GM21576 (cell line): ENCODE results near the gene WDR5.

Source experiments
- ATAC-seq: cut with Tn5 transposase; IDR thresholded peaks from one replicate; pipeline ENCODE4 v1.9.1; 2021; ENCODE audit warnings: mild to moderate bottlenecking, moderate library complexity; ENCODE audit not compliant: unreplicated experiment

Gene WDR5

GRCh38 chr9:134131471-134132207, 4.2 kb upstream of the WDR5 start:
- ATAC-seq = no peak

- ATAC-seq = no peak
These were observed 3.5 kb upstream of the WDR5 start for GRCh38 chr9:134132208-134132870.

GRCh38 chr9:134134949-134135342, 936 bp upstream of the WDR5 start:
- ATAC-seq = no peak

DNA sequence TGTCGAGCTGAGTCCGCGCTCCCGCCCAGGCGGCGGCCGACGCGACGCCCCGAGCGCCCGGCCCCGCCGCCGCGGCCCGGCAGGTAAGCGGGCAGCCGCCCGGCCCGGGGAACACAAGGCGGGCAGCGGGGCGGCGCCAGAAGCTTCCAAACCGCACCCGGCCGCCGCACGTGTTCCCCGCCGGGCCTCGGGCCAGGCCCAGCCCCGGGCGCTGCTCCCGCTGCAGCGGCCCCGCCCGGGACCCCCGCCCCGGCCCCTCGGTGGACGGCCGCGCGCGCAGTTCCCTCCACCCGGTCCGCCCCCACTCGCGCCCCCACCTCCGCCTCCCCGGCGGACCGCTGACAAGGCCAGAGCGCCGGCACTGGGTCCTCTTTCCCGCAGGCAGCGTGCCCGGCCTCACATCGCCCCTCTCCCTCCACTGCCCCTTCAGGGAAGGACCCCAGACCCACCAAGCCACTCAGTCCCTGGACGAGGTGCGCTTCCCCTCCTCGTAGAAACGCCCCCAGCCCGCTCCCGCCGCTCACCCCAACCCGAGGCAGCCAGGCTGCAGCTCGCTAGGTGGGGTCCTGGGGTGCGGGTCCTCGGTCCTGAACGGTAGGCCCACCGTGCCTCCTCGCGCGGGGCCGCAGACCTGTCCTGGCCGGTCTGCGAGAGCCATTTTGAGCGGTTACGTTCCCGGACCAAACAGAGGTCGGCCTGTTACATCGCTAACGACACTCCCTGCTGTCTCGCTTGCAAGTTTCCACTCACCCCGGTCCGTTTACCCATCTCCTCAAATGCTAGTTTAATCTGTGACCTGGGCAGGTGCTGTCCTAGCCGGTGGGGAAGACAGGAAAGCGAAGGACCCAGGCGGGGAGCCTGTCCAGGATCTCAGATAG, 475 bp downstream of the WDR5 start:
- ATAC-seq = peak; percentile 6

DNA sequence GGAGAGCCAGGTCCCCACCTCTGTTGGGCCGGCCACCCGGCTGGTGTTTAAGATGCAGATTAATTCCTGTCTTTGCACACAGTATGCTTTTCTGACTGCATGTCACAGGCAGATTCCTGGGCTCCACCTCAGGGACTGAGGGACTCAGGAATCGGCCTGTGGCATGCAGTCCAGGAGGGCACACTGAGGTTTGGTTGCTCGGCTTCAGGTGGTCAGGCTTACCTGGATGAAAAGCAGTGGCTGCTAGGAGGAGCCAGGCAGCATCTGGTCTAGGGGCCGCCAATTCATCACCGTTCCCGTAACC, 1.1 kb downstream of the WDR5 start:
- ATAC-seq = no peak

DNA sequence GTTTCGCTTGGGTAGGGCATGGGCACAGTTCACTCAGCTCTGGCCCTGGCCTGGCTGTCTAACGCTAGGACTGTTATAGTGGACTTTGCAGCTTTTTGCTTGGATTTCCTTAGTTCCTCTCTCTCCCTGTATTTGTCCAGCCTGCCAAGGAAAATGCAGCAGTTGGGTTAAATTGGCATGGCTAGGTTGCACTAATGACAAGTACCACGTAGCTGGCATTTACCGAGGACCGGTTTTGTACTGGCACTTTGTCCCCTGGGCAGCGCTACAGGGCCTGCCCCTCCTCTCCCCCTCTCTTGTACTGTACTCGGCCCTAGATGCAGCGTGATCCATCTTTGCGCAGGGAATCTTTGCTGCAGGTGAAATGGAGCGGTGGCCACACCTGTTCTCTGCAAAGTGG, 2.4 kb downstream of the WDR5 start:
- no peak for ATAC-seq

DNA sequence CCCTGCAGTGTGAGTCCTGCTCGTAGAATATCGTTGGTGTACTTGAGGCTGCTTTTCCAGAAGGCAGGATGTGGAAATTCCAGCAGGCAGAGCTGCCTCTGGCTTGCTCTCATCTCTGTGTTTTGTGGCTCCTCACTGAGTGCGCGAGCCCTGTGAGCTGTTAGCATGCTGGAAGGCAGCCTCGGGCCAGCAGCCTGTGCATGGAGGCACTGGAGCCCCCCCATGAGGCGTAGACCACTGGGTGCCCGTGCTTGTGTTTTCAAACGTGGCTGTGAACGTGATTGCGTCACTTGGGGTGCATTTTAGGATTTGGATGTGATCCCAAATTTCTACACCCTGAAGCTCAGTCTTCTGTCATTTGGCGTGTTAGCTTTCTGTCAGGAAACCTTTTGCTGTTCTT, 3.2 kb downstream of the WDR5 start:
- no peak for ATAC-seq

GRCh38 chr9:134141906-134142305, 6.0 kb downstream of the WDR5 start:
- ATAC-seq = no peak

DNA sequence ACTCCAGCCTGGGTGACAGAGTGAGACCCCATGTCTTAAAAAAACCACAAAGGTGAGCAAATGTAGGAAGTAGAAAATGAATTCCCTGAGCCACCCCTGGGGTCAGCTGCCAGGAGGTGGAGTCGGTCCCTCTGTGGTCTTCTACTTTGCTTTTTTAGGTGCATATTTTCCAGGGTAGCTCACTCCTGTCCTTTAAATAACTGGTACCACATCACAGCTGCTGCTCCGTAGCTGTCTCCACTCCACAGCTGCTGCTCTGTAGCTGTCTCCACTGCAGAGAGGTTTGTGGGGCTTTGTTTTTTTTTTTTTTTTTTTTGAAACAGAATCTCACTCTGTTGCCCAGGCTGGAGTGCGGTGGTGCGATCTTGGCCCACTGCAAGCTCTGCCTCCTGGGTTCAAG, 8.9 kb downstream of the WDR5 start:
- no peak for ATAC-seq

- ATAC-seq = no peak
These were observed 9.4 kb downstream of the WDR5 start for GRCh38 chr9:134145262-134145661.

DNA sequence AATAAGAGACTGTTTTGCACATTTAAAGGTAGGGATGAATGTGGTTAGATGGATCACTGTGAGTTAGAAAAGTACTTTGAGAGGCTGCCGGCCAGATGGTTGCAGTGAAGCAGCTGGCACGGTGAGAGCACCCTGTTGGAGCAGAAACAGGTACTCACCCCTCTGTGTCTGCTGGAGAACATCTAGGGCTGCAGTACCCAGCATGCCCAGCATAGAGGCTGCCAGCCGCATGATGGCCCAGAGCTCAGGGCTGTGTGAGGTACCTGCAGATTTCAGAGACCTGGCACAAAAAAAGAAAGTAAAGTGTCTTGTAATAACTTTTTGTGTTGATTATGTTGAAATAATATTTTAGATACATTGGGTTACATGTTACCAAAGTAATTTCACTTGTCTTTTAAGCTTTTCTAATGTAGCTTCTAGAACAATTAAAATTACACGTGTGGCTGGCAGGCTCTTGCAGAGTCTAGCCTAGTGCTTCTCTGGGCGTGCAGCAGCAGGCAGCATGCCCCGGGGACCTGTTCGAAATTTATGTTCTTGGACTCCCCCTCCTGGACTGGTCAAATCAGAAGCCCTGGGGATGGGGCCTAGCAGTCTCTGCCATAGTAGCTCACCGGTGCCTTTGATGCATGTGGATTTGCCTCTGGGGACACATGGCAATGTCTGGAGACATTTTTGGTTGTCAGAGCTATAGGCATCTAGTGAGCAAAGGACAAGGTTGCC, 11.1 kb downstream of the WDR5 start:
- ATAC-seq = no peak

DNA sequence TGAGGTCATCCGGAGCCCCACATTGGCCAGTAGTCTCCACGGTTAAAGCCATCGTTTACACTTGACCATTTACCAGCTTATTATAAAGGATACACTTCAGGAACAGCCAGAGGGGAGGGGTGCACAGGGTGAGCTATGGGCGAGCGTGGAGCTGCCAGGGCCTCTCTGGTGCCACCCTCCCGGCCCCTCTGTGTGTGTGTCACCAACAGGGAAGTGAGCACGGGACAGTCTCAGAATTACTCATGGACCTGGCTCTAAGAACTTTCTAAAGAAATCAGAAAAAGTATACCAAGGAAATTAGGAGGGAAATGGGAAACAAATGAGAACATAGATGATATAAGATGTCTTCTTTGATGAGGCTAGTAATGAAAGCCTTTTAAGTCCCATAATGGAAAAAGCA, 13.5 kb downstream of the WDR5 start:
- no peak for ATAC-seq

- no peak for ATAC-seq
These were observed 14.8 kb downstream of the WDR5 start for GRCh38 chr9:134150557-134151214.

- no peak for ATAC-seq
These were observed 16.2 kb downstream of the WDR5 start for GRCh38 chr9:134152022-134152448.

GRCh38 chr9:134152488-134152887, 16.6 kb downstream of the WDR5 start:
- no peak for ATAC-seq

DNA sequence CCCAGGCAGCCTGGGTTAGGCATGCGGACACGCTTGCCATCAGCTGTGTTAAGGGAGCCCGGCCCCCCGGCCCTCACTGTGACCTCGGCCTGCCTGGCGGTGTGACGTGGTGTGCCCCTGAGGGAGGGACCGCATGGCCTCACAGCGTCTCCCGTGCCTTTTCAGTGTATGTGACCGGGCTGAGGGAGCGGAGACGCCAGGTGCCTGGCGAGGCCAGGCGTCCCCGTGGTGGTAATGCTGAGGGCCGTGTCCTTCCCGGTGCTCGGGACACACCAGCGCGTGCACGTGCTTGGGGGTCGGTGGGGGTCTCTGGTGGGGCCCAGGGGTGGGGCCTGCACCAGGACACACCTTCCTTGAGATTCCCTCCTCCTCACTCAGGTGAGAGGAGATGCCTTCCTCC, 17.6 kb downstream of the WDR5 start:
- no peak for ATAC-seq

GRCh38 chr9:134154262-134154701, 18.4 kb downstream of the WDR5 start:
- ATAC-seq = no peak

DNA sequence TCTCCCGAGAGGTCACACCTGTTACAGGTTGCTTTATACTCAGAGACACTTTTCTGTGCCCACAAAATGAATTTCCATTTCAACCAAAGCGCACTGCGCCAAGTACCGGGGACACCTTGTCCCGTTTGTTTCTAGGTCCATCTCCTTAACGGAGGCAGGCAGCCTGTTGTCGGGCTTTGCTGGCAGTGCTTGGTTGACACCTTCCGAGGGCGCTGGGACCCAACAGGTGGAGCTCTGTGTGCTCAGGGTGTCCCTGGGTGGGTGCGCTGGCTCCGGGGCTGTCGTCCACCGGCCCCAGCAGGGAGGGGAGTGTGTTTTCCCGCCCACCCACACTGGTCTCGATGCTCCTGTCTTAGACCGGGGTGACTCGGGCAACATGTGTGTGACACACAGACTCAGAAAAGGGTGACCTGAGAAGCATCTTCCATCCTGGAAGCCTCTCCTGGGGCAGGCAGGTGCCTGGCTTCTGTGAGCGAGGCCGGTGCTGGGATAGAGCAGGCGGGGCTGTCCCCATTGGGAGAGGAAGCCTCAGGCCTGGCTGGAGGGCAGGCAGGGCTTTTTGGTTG, 20.0 kb downstream of the WDR5 start:
- no peak for ATAC-seq

DNA sequence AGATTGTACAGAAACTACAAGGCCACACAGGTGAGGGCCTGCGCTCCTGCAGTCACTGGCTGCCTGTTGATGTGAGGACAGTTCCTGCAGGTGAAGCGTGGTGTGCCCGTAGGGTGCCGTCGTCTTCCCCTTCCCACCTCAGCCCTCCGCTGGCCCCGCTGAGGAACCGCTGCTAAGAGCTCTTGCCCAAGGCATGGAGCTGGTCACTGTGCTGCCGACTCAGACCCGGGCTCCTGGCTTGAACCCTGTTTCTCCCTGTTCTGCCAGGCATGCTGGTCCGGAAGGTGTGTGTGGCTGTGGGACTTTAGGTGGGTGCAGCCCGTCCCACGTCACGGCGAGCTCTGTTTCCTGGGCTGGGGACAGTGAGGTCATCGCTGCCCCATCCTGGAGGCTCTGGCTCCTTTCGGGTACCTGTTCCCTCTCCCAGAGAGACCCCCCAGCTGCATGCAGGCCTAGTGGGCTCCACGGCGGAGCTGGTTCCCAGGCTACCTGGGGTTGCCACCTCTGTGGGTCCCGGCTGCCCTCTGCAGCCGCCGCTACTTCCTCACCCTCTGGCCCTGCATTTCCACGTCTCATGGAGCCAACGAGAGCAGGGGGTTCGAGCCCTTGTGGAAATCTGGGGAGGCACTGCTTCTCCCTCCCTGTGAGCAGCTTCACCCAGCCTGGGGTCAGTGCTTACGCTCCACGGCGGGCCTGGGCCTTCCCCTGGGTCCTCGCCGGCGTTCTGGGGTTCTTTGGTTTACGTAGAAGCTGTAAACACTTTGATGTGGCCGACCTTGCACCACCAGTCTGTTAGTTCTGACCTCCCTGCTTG, 20.9 kb downstream of the WDR5 start:
- no peak for ATAC-seq
